Stimulated activated CD4-positive, alpha-beta T cell treated with anti-CD3 and anti-CD28 coated beads, Interleukin-4, amount 100 ng/mL, for 48 hours (primary cell): Measurements from ENCODE around the gene ZBTB7B.

ENCODE experiments used
- DNase-seq, 2 donors: peaks; one replicate each; pipeline ENCODE4 v3.0.0-alpha.2; 2020; ENCODE audit warnings: low read depth in 2 of 2

ZBTB7B gene

DNA sequence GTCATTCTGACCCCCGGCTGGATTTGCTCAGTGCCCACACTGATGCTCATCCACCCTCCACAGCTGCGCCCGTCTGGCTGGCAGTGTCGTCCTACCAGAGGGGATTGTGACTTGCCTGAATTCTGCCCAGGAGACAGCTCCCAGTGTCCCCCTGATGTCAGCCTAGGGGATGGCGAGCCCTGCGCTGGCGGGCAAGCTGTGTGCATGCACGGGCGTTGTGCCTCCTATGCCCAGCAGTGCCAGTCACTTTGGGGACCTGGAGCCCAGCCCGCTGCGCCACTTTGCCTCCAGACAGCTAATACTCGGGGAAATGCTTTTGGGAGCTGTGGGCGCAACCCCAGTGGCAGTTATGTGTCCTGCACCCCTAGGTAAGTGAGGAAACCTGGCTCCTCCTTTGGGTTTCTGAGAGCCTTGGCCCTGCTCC is 55.2 kb downstream of the ZBTB7B start:
- no peak for DNase-seq

DNA sequence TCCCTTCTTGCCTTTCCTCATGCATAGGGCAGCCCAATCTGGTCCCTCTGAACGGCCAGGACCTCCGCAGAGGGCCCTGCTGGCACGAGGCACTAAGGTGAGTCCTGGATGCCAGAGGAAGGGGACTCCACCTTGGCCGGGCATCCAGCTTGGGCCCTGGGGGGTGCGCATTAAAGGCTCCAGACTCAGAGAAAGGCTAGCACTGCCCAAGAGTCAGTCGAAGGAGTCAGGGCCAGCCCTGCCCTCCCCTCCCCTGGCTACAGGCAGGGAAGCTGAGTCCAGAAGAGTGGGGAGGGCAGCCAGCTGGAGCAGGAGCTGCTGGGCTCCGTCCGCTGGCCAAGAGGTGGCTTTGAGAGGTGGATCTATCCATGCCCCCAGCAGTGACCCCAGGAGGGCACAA is 58.1 kb downstream of the ZBTB7B start:
- DNase-seq = no peak

DNA sequence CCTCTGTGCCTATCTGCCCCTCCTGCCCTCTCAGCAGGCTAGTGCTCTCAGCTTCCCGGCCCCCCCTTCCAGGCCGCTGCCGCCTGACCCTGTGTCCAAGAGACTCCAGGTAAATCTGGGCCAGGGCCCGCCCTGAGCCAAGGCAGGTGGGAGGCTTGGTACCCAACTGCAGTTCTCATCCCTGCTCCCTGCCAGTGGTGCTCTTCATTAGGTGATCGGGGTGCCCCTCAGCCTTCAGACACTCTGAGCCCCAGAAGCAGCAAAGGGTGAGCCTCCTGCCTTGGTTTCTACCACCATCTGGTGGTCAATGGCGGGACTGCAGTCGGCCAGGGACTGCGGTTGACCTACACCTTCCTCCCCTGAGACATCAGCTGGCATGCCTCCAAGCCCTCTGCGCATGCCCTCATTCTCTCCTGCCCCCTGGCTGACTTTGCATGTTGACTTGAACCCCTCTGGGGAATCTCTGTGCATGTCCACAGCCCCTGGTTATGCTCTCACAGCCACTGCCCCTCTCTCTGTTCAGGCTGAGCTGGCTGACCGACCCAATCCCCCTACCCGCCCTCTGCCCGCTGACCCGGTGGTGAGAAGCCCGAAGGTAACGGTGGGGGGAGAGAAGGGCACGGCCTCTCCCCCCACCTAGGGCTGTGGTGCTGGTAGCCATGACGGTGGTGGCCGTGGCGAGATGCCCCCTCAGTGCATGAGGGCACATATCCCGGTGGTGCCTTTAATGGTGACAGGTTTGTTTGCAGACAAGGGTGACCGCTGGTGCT is 59.0 kb downstream of the ZBTB7B start:
- peak; percentile 91 to 99 for DNase-seq

DNA sequence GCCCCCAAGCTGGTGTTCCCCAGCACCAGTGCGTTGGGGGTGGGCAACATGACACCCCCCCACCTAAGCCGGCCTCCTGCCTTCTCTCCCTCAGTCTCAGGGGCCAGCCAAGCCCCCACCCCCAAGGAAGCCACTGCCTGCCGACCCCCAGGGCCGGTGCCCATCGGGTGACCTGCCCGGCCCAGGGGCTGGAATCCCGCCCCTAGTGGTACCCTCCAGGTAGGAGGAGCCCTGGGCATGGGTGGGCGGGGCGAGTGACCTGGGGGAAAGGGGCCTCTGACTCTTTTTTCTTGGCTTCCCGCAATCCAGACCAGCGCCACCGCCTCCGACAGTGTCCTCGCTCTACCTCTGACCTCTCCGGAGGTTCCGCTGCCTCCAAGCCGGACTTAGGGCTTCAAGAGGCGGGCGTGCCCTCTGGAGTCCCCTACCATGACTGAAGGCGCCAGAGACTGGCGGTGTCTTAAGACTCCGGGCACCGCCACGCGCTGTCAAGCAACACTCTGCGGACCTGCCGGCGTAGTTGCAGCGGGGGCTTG is 59.6 kb downstream of the ZBTB7B start:
- DNase-seq = no peak

DNA sequence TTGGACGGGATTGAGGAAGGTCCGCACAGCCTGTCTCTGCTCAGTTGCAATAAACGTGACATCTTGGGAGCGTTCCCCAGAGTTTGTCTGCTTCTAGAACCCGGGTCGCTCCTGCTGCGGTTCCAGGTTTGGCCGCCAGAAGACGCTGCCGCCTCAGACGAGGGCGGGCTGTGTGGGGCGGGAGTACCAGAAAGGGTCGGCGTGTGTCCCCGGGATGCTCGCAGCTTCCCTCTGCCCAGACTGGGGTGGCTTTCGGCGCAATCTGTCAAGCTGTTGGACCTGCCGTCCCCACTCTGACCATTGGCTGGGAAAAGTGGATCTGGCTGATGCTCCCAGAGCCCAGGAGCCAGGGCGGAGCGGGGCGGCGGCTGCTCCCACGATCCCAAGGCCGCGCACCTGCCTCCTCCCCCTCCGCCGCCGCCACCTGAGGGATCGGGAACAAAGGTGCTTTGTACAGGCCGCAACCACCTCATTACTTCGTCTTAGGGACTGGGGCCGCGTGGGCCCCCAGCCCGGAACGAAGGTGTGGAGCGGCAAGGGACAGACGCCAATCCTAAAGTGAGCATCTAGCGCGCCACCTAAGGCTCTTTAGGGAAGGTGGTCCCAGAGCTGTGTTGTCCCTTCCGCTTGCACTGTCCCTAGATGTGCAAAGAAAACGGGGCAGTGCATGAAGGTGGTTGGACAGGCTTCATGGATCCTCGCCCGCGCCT is 60.3 kb downstream of the ZBTB7B start:
- peak; percentile 75 to 86 for DNase-seq

DNA sequence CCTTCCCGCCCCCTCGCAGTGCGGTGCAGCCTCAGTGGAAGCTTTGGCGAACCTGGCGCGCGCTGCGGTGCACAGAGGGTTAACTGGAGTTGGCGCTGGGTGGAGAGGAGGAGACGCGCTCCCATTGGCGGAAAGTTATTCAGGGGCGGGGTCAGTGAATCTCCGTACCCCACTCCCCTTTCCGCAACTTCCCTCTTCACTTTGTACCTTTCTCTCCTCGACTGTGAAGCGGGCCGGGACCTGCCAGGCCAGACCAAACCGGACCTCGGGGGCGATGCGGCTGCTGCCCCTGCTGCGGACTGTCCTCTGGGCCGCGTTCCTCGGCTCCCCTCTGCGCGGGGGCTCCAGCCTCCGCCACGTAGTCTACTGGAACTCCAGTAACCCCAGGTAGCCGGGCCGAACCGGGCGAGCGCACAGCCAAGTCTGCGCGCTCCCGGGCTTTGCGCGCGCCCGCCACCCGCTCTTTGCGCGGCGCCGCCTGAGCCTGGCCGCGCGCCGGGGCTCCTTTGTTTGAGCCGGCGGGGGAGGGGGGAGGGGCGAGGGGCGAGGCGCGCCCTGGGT is 61.0 kb downstream of the ZBTB7B start, which contains the start of gene EFNA4:
Gene EFNA4 (plus strand): TSS at position 191 of the 561 bp plus-strand sequence. CDS start 84 bp downstream, at position 275.
- peak; percentile 70 to 81 for DNase-seq

DNA sequence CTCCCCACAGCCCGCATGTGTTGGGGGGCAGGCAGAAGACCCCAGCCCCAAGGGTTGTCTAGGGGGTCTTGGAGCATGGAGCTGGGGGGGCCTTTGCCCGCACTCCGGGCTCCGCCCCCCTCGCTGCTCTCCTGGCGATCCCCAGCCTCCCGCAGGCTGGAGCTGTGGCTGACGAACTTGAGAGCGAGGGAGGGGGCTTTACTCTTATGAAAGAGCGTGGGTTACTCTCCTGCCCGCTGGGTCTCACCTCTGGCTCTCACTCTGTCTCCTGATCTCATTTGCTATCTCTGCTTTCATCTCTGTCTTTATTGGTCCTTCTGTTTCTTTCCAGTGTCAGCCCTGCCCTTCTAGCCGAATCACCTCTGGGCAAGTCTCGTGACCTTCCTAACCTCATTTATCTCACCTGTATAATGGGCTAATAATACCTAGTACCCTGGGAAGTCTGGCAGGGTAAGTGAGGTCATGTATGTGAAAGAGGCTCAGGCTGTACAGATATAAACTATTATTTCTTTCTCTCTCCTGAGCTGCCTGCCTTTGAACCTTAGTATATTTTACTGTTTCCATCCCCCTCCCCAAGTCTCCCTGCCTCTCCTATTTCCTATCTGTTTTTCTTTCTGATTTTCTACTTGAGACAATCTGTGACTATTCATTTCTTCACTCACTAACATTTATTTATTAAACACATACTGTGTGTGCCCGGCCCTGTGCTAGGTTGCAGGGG is 61.7 kb downstream of the ZBTB7B start:
- no peak for DNase-seq

DNA sequence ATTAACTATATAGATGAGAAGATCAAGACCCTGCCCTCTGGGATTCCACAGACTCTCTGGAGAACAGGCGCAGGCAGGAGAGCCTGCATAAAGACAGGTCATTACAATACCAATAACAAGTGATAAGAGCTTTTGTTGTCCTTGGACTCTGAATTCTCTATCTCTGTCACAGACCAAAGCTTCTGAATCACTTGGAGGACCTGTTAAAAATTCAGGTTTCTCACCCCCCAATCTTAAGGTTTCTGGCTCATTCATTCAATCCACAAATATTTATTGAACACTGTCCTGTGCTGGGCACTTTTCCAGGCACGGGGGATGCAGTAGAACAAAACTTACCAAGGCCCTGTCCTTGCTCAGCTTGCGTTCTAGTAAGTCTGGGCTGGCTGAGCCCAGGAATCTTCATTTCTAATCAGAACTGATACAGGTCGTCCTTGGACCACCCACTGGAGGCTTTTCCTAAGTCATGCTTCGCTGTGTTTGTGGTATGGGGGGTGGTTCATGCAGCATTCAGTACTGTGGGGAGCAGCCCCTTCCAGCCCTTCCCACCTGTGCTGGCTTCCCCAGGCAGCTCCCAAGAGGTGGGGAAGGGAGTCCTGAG is 62.3 kb downstream of the ZBTB7B start:
- DNase-seq = no peak

DNA sequence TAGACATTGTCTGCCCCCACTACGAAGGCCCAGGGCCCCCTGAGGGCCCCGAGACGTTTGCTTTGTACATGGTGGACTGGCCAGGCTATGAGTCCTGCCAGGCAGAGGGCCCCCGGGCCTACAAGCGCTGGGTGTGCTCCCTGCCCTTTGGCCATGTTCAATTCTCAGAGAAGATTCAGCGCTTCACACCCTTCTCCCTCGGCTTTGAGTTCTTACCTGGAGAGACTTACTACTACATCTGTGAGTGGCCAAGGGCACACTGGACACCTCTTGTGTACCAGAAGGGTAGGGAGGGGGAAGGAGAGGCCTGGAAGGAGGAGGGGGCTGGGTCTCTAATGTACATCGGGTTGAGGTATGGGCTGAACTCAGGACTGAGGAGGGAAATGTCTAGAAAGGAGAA is 64.2 kb downstream of the ZBTB7B start:
- DNase-seq = no peak
